BE2C (cell line): ENCODE results near the gene EXOC4.

Source experiments
- DNase-seq: peaks from one replicate; pipeline ENCODE4 v3.0.0-alpha.2; 2020
- H3K27me3 ChIP-seq: fragments of 250-450 bp; sonication (Bioruptor Pico); 2 replicates; pipeline ENCODE4 v1.5.1; 2020; ENCODE audit warnings: mild to moderate bottlenecking
- H3K36me3 ChIP-seq: fragments of 250-450 bp; sonication (Bioruptor Pico); 2 replicates; pipeline ENCODE4 v1.5.1; 2020; ENCODE audit warnings: mild to moderate bottlenecking
- H3K4me1 ChIP-seq: fragments of 250-450 bp; sonication (Bioruptor Pico); 2 replicates; pipeline ENCODE4 v1.5.1; 2020
- H3K4me3 ChIP-seq: 2 replicates; pipeline ENCODE4 v1.5.1; 2011; ENCODE audit warnings: low read depth, low read length
- H3K9me3 ChIP-seq: fragments of 250-450 bp; sonication (Bioruptor Pico); 2 replicates; pipeline ENCODE4 v1.5.1; 2020
- CTCF ChIP-seq: IDR thresholded peaks from 2 replicates; pipeline ENCODE4 v1.5.1; 2012; ENCODE audit warnings: mild to moderate bottlenecking, low read depth, low read length

EXOC4 gene

GRCh38 chr7:133761443-133761842 lies 508.6 kb downstream of the EXOC4 start:
- Histone ChIP-seq H3K9me3 (no peaks in the 10 kb centered on the region), H3K27me3 (no peaks in the 10 kb centered on the region), H3K4me1 (peaks cover 26% of the 10 kb centered on the region), H3K4me3 (no peak overlapping the region), H3K36me3 (no peaks in the 10 kb centered on the region)
- TF ChIP-seq CTCF: no peak
- DNase-seq: no peak

- peaks cover 26% of the 10 kb centered on the region for H3K4me1 ChIP-seq
- H3K36me3 ChIP-seq: no peaks in the 10 kb centered on the region; the same call in 1 of the 2 replicates
- H3K4me3 ChIP-seq: no peak overlapping the region
- no peaks in the 10 kb centered on the region for H3K9me3 ChIP-seq
- no peak for DNase-seq
- no peak for TF ChIP-seq CTCF
- no peaks in the 10 kb centered on the region for H3K27me3 ChIP-seq
Observed at GRCh38 chr7:133763076-133763640, 510.3 kb downstream of the EXOC4 start.

- no peaks in the 10 kb centered on the region; the same call in 1 of the 2 replicates for H3K36me3 ChIP-seq
- DNase-seq: no peak
- no peak overlapping the region for H3K4me3 ChIP-seq
- no peak for TF ChIP-seq CTCF
- H3K9me3 ChIP-seq: no peaks in the 10 kb centered on the region
- peaks cover 58% of the 10 kb centered on the region for H3K4me1 ChIP-seq
- H3K27me3 ChIP-seq: no peaks in the 10 kb centered on the region
Observed at GRCh38 chr7:133769668-133770067, 516.8 kb downstream of the EXOC4 start.

GRCh38 chr7:133770863-133771492 lies 518.1 kb downstream of the EXOC4 start:
- Histone ChIP-seq H3K4me3 (no peak overlapping the region), H3K4me1 (peaks cover 64% of the 10 kb centered on the region), H3K27me3 (no peaks in the 10 kb centered on the region), H3K36me3 (no peaks in the 10 kb centered on the region; the same call in 1 of the 2 replicates), H3K9me3 (no peaks in the 10 kb centered on the region)
- DNase-seq: peak; percentile 19
- TF ChIP-seq CTCF: no peak

- Histone ChIP-seq H3K4me3 (no peak overlapping the region), H3K27me3 (no peaks in the 10 kb centered on the region), H3K36me3 (no peaks in the 10 kb centered on the region; the same call in 1 of the 2 replicates), H3K9me3 (no peaks in the 10 kb centered on the region), H3K4me1 (peaks cover 67% of the 10 kb centered on the region)
- DNase-seq: peak; percentile 33
- TF ChIP-seq CTCF: no peak
Observed at GRCh38 chr7:133771788-133772419, 519.0 kb downstream of the EXOC4 start.

- no peak for DNase-seq
- H3K4me1 ChIP-seq: peaks cover 66% of the 10 kb centered on the region
- no peak overlapping the region for H3K4me3 ChIP-seq
- H3K9me3 ChIP-seq: no peaks in the 10 kb centered on the region
- TF ChIP-seq CTCF: no peak
- H3K27me3 ChIP-seq: no peaks in the 10 kb centered on the region
- no peaks in the 10 kb centered on the region for H3K36me3 ChIP-seq
Observed at GRCh38 chr7:133773601-133774000, 520.7 kb downstream of the EXOC4 start.
